GM18867 (cell line): ENCODE results near the gene TNFSF4.
"Not testable (repeated sequence)": the region's sequence is repeated elsewhere in the genome, so short reads cannot be mapped to it uniquely, and the experiment has no call there.

Source experiments
- ATAC-seq: cut with Tn5 transposase; IDR thresholded peaks from one replicate; pipeline ENCODE4 v1.9.1; 2021; ENCODE audit warnings: mild to moderate bottlenecking, moderate library complexity; ENCODE audit not compliant: unreplicated experiment

Gene TNFSF4

DNA sequence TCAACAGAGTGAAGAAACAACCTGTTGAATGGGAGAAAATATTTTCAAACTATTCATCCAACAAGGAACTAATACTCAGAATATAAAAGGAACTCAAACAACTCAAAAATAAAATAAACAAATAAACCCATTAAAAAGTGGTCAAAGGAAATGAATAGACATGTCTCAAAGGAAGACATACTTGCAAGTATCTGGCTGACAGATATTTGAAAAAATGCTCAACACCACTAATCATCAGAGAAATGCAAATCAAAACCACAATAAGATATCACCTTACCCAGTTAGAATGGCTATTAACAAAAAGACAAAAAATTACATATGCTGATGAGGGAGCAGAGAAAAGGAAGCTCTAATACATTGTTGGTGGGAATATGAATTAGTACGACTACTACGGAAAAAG lies 38.2 kb downstream of the TNFSF4 start:
- no peak for ATAC-seq

DNA sequence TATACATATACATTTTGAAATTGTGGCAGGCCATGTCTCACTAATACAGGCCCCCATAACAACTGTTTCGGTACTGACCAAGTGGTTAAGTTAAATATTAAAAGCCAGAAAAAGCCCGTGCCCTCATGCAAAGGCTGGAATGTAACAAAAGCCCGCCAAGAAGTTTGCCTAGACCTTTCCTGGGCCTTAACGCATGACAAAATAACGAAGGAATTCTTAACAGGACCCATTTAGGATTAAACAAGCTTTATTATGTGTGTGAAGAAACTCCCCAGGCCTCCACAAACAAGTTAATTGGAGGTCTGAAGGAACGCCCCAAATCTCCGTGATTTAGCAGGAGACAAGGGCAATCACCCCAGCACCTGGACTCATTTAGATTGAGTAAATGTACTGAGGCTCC lies 42.4 kb downstream of the TNFSF4 start:
- no peak for ATAC-seq

DNA sequence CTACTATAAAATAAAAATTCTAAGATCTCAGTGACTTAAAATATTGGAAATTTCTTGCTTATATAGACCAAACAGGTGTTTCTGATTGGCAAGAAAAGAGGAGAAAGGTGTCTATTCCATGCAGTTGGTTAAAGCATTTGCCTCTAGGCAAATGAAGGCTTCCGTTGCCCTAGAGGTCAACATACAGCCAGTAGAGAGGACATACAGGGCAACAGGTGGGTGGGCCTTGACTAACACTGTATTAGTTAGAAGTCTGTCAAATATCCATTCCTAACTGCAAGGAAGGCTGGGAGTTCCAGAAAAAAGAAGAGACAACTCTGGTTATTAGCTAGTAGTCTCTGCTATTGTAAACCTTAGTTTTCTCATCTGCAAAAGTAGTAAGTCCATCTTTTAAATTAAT lies 43.0 kb downstream of the TNFSF4 start:
- no peak for ATAC-seq

- ATAC-seq, result no peak
These were observed 43.9 kb downstream of the TNFSF4 start for GRCh38 chr1:173163222-173163621.

DNA sequence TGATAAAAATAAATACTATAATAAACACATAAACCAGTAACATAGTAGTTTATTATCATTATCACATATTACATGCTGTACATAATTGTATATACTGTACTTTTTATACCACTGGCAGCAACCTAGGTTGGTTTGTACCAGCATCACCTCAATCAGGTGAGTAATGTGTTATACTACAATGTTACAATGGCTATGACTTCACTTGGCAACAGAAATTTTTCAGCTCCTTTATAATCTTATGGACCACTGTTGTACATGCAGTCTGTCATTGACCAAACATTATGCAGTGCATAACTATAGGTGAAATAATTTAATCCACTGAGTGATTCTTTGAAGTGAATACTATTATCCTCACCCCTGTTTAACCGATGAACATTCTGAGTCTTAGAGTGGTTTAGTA lies 44.5 kb downstream of the TNFSF4 start:
- no peak for ATAC-seq

DNA sequence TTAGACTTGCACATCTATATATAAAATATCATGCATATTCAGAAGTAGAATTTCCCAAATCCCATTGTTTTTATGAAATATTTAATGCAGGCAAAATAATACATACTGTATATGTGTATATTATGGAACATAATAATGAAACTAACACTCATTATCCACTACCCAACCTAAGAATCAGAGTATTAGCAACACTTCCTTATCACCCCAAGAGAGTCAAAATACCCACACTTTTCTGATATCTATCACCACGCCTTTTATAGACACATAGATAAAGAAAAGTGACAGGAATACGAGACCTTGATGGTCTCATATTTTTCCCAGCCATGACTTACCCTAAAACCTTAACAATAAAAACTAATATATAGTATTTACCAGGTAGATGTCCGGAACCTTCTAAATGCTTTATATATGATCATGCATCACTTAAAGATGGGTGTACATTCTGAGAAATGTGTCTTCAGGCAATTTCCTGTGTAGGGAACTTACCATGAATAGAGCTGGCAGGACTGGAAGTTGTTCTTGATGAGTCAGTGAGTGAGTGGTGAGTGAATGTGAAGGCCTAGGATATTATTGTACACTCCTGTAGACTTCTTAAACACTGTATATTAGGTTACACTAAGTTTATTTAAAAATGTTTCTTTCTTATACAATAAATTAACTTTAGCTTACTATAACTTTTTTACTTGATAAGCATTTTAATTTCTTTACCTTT lies 45.5 kb downstream of the TNFSF4 start:
- no peak for ATAC-seq

- not testable (repeated sequence) for ATAC-seq
These were observed 53.2 kb downstream of the TNFSF4 start for GRCh38 chr1:173153964-173154363.

- ATAC-seq, result no peak
These were observed 53.6 kb downstream of the TNFSF4 start for GRCh38 chr1:173153503-173153902.

GRCh38 chr1:173152598-173152997 lies 54.5 kb downstream of the TNFSF4 start:
- ATAC-seq, result no peak

DNA sequence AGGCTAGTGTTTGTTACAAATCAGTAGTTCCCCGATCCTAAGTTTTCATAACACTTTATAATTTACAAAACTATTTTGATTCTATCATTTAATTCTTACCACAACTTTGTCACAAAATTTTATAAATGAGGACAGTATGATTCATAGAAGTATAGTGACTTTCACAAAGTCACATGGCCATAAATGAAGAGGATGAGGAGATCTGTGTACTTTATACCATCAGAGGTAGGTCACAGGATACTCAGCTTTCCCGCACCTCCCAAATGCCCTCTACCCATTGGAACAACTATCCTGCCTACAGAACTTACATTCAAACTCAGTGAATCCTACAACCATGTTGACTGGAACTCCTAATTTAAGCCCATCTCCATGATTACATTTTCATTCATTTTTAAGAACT lies 56.3 kb downstream of the TNFSF4 start:
- no peak for ATAC-seq

DNA sequence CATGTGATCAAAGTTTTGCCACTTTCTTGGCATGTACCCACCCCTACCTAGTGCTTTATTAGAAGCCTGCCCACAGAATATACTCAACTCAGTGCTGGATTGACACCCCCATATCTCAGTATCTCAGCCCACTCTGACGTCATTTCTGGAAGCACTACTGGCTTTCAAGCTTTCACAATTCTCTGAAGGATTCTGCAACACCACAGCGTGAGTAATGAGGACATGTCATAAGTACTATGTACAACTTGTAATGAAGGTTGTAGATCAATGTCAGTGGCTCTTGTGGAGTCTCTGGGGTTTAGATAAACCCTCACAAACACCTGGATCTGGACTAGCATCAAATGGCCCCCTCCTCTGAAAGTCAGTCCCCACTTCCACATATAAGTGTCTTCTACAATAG lies 57.2 kb downstream of the TNFSF4 start:
- no peak for ATAC-seq

DNA sequence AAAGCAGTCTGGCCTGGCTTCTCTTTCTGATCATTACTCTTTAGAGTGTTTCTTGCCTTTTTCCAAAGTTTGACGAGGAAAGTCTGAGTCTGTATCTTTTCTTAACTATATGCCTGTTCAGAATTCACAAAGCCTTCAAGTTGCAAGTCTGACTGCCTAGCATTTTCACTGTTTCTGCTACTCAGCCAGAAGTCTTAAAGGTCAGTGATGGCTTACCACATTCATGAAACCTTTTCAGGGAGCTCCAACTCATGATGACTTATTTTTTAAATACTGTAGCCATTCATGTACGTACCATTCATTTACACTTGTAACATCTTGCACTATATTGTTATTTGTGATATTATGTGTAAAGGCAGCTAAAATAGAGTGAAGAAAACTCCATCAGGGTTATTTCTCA lies 58.2 kb downstream of the TNFSF4 start:
- ATAC-seq, result no peak

DNA sequence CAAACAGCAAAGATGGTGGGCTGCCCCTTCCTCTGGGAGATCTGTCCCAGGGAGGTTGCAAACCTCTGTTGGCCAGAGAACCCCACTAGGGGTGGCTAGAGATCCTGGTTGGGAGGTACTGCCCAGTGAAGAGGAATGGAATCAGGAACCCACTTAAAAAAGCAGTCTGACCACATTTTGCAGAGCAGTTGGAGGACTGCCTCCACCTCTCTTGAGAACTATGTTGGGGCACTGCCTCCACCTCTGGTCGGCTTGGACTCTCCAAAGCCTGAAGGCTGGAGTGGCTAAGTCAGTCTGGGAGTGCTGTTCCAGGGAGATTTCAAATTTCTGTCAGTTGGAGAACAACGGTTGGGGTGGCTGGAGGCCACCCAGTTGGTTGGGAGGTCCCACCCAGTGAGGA lies 58.6 kb downstream of the TNFSF4 start:
- ATAC-seq, result no peak

GRCh38 chr1:173140733-173141132 lies 66.4 kb downstream of the TNFSF4 start:
- ATAC-seq, result no peak

GRCh38 chr1:173139706-173140105 lies 67.4 kb downstream of the TNFSF4 start:
- no peak for ATAC-seq

DNA sequence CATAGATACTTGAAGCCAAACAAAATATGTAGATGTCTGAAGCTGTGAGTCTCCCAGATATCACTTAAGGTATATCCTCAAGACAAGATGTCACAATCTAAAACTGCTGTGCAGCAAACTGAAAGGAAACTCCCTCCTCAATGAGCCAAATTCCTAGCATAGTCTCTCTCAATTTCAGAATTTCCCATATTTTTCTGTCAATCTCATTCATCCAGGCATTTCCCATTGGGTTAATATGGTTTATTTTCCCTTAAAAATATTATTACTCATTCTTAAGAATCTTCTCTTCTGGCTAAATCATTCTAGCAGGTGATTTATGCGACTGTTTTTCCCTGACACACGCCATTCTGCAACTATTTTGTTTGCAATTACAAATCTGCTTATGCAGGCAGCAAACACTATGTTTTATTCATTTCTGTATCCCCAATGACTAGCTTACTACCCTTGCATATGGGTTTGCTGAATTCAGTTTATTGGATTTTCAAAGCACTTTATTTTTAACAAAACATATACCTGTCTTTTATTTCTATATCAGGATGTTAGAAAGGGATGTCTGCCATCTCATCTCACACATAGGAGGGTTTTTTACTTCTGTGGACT lies 69.9 kb downstream of the TNFSF4 start:
- no peak for ATAC-seq

DNA sequence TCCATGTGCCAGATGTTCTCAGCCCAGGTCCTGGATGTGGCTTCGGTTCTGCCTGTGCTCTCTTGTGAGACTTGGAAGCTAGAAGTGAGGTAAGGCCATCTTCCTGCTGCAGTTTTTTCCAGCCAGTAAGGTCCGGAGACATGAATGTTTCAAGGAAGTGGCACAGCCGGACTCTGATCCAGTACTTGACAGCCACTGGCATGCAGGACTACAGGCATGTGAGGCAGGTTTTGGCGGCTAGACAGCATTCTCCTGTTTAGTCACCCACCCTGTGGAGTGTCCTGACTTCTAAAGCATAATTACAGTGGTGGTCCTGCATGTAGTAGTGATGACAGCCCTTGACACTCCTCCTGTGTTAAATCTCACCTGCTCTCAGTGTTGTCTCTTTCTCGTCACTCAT lies 72.3 kb downstream of the TNFSF4 start:
- no peak for ATAC-seq

DNA sequence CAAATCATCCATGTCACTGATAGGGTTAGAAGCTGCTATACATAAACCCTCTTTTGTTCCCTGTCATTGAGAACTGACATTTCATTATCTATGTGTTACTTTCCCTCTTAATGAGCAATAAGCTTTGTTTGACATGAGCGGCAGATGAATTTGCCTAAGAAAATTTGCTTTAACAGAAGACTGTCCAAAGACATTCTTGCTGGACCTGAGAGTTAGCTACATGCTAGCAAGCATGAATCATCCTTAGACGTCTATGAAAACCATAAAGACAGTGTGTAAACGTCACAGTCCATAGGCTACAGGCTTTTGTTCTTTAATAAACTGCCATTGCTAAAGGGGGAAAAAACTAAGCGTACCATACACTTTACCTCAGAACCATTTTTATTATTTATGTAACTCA lies 73.1 kb downstream of the TNFSF4 start:
- no peak for ATAC-seq
